ENCODE data around the gene ABCC8. TPM values are rescaled to one million over a fixed set of nuclear protein-coding genes. Genes with fewer than 3 reads are reported as not detected.

Gene ABCC8
- total and polyA plus RNA-seq, 4 experiments from 2014 or later: not detected

- H3K4me1 ChIP-seq (ENCODE audit: insufficient read depth, low read length): no peaks in the 10 kb centered on the region
- no peaks in the 10 kb centered on the region for H3K27me3 ChIP-seq (ENCODE audit: insufficient read depth, low read length)
- peaks cover 0 to 7% (median 2%) of the 10 kb centered on the region in 8 donors for H3K9me3 Mint-ChIP-seq
- POLR2A ChIA-PET (ENCODE audit: partially characterized antibody): no interaction called here
- no peak overlapping the region for H3K4me3 ChIP-seq (ENCODE audit: low read length in 2 of 2)
- H3K4me3 Mint-ChIP-seq: no peak overlapping the region
- H3K4me1 Mint-ChIP-seq: peaks cover 0 to 2% (median 1%) of the 10 kb centered on the region in 4 donors
- intact Hi-C loops (cut with micrococcal nuclease): no loop called here
- H3K36me3 Mint-ChIP-seq: no peaks in the 10 kb centered on the region
- CTCF ChIA-PET (ENCODE audit: partially characterized antibody): interaction anchor here (1.7 kb wide), 1 partner anchor 128 kb away, joined by 8 read pairs; no protein-coding TSS in a partner anchor
- H3K27ac Mint-ChIP-seq: no peak overlapping the region
- no peak for DNase-seq
- H3K9me3 ChIP-seq (ENCODE audit: control insufficient read depth in 1 of 2, low read length in 2 of 2): no peaks in the 10 kb centered on the region
- H3K27ac ChIP-seq (ENCODE audit: low read depth, low read length): no peak overlapping the region
- no peaks in the 10 kb centered on the region for H3K36me3 ChIP-seq (ENCODE audit: insufficient read depth, low read length)
- peaks cover 13 to 22% of the 10 kb centered on the region in 2 donors for H3K27me3 Mint-ChIP-seq
Observed at GRCh38 chr11:17481905-17482304, 5.3 kb upstream of the ABCC8 start.

GRCh38 chr11:17479284-17480214 is 2.9 kb upstream of the ABCC8 start:
- Mint-ChIP-seq H3K36me3 (no peaks in the 10 kb centered on the region), H3K4me1 (peaks cover 0 to 5% (median 4%) of the 10 kb centered on the region in 4 donors), H3K27me3 (peaks cover 21 to 34% of the 10 kb centered on the region in 2 donors), H3K4me3 (no peak overlapping the region), H3K27ac (no peak overlapping the region), H3K9me3 (peaks cover 0 to 7% (median 2%) of the 10 kb centered on the region in 8 donors)
- Histone ChIP-seq H3K36me3 (ENCODE audit: insufficient read depth, low read length) (no peaks in the 10 kb centered on the region), H3K4me3 (ENCODE audit: low read length in 2 of 2) (no peak overlapping the region), H3K27me3 (ENCODE audit: insufficient read depth, low read length) (no peaks in the 10 kb centered on the region), H3K27ac (ENCODE audit: low read depth, low read length) (no peak overlapping the region), H3K9me3 (ENCODE audit: control insufficient read depth in 1 of 2, low read length in 2 of 2) (no peaks in the 10 kb centered on the region), H3K4me1 (ENCODE audit: insufficient read depth, low read length) (no peaks in the 10 kb centered on the region)
- POLR2A ChIA-PET (ENCODE audit: partially characterized antibody): no interaction called here
- intact Hi-C loops (cut with micrococcal nuclease): no loop called here
- DNase-seq: no peak
- CTCF ChIA-PET (ENCODE audit: partially characterized antibody): no interaction called here

DNA sequence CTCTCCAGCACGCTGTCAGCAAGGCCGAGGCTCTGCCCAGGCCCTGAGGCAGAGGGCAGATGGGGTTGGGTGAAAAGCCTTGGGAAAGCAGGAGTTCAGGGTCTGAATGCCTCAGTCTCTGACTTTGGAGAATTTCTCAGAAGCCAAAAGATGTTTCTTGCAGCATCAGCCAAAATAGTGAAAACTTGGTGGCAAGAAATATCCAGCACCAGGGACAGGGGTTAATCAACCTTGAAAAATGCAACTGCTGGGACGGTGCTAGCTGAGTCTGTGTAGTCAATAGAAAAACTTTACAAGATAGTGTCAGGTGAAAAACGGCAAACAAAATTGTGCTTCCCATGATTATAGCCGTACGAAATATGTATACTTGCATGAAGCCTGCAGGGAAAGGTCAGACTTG is 1.4 kb upstream of the ABCC8 start:
- H3K27ac ChIP-seq (ENCODE audit: low read depth, low read length): no peak overlapping the region
- no peak overlapping the region for H3K4me3 Mint-ChIP-seq
- H3K27me3 ChIP-seq (ENCODE audit: insufficient read depth, low read length): no peaks in the 10 kb centered on the region
- peaks cover 34 to 41% of the 10 kb centered on the region in 2 donors for H3K27me3 Mint-ChIP-seq
- H3K9me3 Mint-ChIP-seq: peaks cover 0 to 3% (median 0%) of the 10 kb centered on the region in 8 donors
- H3K4me1 ChIP-seq (ENCODE audit: insufficient read depth, low read length): no peaks in the 10 kb centered on the region
- H3K9me3 ChIP-seq (ENCODE audit: control insufficient read depth in 1 of 2, low read length in 2 of 2): no peaks in the 10 kb centered on the region
- H3K27ac Mint-ChIP-seq: no peak overlapping the region
- POLR2A ChIA-PET (ENCODE audit: partially characterized antibody): no interaction called here
- H3K36me3 ChIP-seq (ENCODE audit: insufficient read depth, low read length): no peaks in the 10 kb centered on the region
- no peaks in the 10 kb centered on the region for H3K36me3 Mint-ChIP-seq
- CTCF ChIA-PET (ENCODE audit: partially characterized antibody): no interaction called here
- intact Hi-C loops (cut with micrococcal nuclease): no loop called here
- no peak overlapping the region for H3K4me3 ChIP-seq (ENCODE audit: low read length in 2 of 2)
- H3K4me1 Mint-ChIP-seq: peaks cover 0 to 5% (median 4%) of the 10 kb centered on the region in 4 donors
- DNase-seq: no peak

GRCh38 chr11:17477361-17477760 is 716 bp upstream of the ABCC8 start:
- POLR2A ChIA-PET (ENCODE audit: partially characterized antibody): no interaction called here
- intact Hi-C loops (cut with micrococcal nuclease): no loop called here

GRCh38 chr11:17477084-17477333 is 364 bp upstream of the ABCC8 start:
- Histone ChIP-seq H3K4me1 (ENCODE audit: insufficient read depth, low read length) (no peaks in the 10 kb centered on the region), H3K9me3 (ENCODE audit: control insufficient read depth in 1 of 2, low read length in 2 of 2) (no peaks in the 10 kb centered on the region), H3K36me3 (ENCODE audit: insufficient read depth, low read length) (no peaks in the 10 kb centered on the region), H3K27me3 (ENCODE audit: insufficient read depth, low read length) (no peaks in the 10 kb centered on the region), H3K27ac (ENCODE audit: low read depth, low read length) (no peak overlapping the region), H3K4me3 (ENCODE audit: low read length in 2 of 2) (no peak overlapping the region)
- Mint-ChIP-seq H3K36me3 (no peaks in the 10 kb centered on the region), H3K9me3 (peaks cover 0 to 3% (median 0%) of the 10 kb centered on the region in 8 donors), H3K27me3 (peaks cover 39 to 45% of the 10 kb centered on the region in 2 donors), H3K4me1 (peaks cover 0 to 5% (median 4%) of the 10 kb centered on the region in 4 donors), H3K4me3 (no peak overlapping the region), H3K27ac (no peak overlapping the region)
- ChIA-PET POLR2A (ENCODE audit: partially characterized antibody) (no interaction called here), CTCF (ENCODE audit: partially characterized antibody) (no interaction called here)
- intact Hi-C loops (cut with micrococcal nuclease): no loop called here
- no peak for DNase-seq

More at GRCh38 chr11:17477361-17477760, 716 bp upstream of the ABCC8 start:
- Mint-ChIP-seq H3K4me1 (peaks cover 0 to 5% (median 4%) of the 10 kb centered on the region in 4 donors), H3K9me3 (peaks cover 0 to 3% (median 0%) of the 10 kb centered on the region in 8 donors), H3K27me3 (peaks cover 39 to 45% of the 10 kb centered on the region in 2 donors), H3K27ac (no peak overlapping the region), H3K36me3 (no peaks in the 10 kb centered on the region), H3K4me3 (no peak overlapping the region)
- H3K36me3 ChIP-seq (ENCODE audit: insufficient read depth, low read length): no peaks in the 10 kb centered on the region
- H3K4me1 ChIP-seq (ENCODE audit: insufficient read depth, low read length): no peaks in the 10 kb centered on the region
- H3K27me3 ChIP-seq (ENCODE audit: insufficient read depth, low read length): no peaks in the 10 kb centered on the region
- no peak for DNase-seq
- CTCF ChIA-PET (ENCODE audit: partially characterized antibody): no interaction called here
- no peak overlapping the region for H3K4me3 ChIP-seq (ENCODE audit: low read length in 2 of 2)
- H3K9me3 ChIP-seq (ENCODE audit: control insufficient read depth in 1 of 2, low read length in 2 of 2): no peaks in the 10 kb centered on the region
- H3K27ac ChIP-seq (ENCODE audit: low read depth, low read length): no peak overlapping the region

DNA sequence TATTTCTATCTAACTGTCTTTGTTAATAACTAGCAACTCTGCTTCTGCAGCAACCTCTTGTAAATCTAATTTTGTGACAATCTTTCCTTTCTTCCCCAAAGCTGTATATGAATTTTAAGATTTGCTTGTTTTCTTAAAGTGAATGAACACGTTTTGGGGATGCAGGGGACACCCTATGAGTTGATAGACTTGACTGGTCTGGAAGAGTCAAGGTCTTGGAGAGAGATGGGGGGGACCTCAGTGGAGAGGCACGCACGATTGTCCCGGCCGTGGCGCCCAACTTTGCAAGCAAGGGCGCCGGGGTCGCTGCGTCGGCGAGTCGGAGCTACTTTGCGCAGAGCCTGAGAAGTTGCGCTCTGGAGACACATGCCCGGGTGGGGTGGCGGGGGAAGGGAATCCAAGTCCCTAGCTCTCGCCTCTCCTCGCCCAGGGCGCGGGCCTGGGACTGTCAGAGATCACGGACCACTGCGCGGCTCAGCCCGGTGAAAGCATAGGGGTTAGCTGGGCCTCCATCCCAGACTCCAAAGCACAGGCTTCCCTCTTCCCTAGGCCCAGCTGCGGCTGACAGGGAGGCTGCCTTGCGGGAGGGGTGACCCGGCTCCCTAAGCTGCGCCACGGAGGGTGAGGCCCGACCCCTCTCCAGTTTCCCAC is 854 bp downstream of the ABCC8 start:
- H3K9me3 ChIP-seq (ENCODE audit: control insufficient read depth in 1 of 2, low read length in 2 of 2): no peaks in the 10 kb centered on the region
- DNase-seq: no peak
- Mint-ChIP-seq H3K4me1 (peaks cover 0 to 5% (median 4%) of the 10 kb centered on the region in 4 donors), H3K4me3 (no peak overlapping the region), H3K27ac (no peak overlapping the region), H3K27me3 (peaks cover 43 to 45% of the 10 kb centered on the region in 2 donors), H3K9me3 (peaks cover 0 to 3% (median 0%) of the 10 kb centered on the region in 8 donors), H3K36me3 (no peaks in the 10 kb centered on the region)
- ChIA-PET POLR2A (ENCODE audit: partially characterized antibody) (no interaction called here), CTCF (ENCODE audit: partially characterized antibody) (no interaction called here)
- H3K36me3 ChIP-seq (ENCODE audit: insufficient read depth, low read length): no peaks in the 10 kb centered on the region
- H3K27me3 ChIP-seq (ENCODE audit: insufficient read depth, low read length): no peaks in the 10 kb centered on the region
- no peak overlapping the region for H3K27ac ChIP-seq (ENCODE audit: low read depth, low read length)
- intact Hi-C loops (cut with micrococcal nuclease): no loop called here
- H3K4me1 ChIP-seq (ENCODE audit: insufficient read depth, low read length): no peaks in the 10 kb centered on the region
- H3K4me3 ChIP-seq (ENCODE audit: low read length in 2 of 2): no peak overlapping the region

DNA sequence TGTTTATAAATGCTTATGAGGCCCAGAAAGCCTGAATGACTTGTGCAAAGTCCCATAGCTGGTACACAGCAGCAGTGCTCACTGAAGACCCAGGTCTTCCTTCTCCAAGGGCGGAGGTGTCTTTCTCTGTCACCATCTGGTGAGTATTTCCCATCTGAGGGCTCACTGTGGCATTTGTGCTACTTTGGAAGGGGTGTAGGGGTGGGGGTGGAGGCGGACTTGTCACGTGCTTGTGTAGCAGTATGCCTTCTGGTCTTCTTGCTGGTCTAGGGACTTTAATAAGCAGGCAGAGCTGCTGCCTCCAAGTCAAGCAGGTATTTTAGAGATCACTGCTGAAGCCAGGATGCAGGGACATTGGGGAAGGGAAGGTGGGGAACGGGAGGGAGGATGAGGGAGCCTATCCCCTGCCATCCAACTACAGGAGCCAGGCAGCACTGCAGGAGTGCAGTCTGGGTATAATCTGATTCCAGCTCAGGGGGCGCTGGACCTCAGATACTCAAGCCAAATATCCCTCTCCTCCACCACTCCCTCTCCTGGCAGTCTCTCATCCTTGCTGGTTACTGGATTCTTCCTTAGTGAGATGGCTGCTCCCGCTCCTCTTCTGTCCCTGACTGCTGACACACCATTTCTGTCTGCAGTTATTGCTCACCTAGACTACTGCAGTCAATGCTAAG is 3.4 kb downstream of the ABCC8 start:
- Mint-ChIP-seq H3K4me1 (peaks cover 0 to 5% (median 3%) of the 10 kb centered on the region in 4 donors), H3K27ac (peak overlapping the region in 1 of 7 donors; percentile 72), H3K27me3 (peaks cover 39% of the 10 kb centered on the region in 2 donors), H3K9me3 (peaks cover 0 to 3% (median 0%) of the 10 kb centered on the region in 8 donors), H3K4me3 (no peak overlapping the region), H3K36me3 (no peaks in the 10 kb centered on the region)
- H3K27me3 ChIP-seq (ENCODE audit: insufficient read depth, low read length): no peaks in the 10 kb centered on the region
- no peak for DNase-seq
- no peaks in the 10 kb centered on the region for H3K36me3 ChIP-seq (ENCODE audit: insufficient read depth, low read length)
- no peak overlapping the region for H3K27ac ChIP-seq (ENCODE audit: low read depth, low read length)
- POLR2A ChIA-PET (ENCODE audit: partially characterized antibody): no interaction called here
- H3K9me3 ChIP-seq (ENCODE audit: control insufficient read depth in 1 of 2, low read length in 2 of 2): no peaks in the 10 kb centered on the region
- no peaks in the 10 kb centered on the region for H3K4me1 ChIP-seq (ENCODE audit: insufficient read depth, low read length)
- no peak overlapping the region for H3K4me3 ChIP-seq (ENCODE audit: low read length in 2 of 2)
- intact Hi-C loops (cut with micrococcal nuclease): no loop called here
- CTCF ChIA-PET (ENCODE audit: partially characterized antibody): no interaction called here
